HG03571 (cell line): Measurements from ENCODE around the gene KIF2A.

Experiments
- ATAC-seq: cut with Tn5 transposase; IDR thresholded peaks from one replicate; pipeline ENCODE4 v1.9.1; 2021; ENCODE audit not compliant: unreplicated experiment

KIF2A gene

DNA sequence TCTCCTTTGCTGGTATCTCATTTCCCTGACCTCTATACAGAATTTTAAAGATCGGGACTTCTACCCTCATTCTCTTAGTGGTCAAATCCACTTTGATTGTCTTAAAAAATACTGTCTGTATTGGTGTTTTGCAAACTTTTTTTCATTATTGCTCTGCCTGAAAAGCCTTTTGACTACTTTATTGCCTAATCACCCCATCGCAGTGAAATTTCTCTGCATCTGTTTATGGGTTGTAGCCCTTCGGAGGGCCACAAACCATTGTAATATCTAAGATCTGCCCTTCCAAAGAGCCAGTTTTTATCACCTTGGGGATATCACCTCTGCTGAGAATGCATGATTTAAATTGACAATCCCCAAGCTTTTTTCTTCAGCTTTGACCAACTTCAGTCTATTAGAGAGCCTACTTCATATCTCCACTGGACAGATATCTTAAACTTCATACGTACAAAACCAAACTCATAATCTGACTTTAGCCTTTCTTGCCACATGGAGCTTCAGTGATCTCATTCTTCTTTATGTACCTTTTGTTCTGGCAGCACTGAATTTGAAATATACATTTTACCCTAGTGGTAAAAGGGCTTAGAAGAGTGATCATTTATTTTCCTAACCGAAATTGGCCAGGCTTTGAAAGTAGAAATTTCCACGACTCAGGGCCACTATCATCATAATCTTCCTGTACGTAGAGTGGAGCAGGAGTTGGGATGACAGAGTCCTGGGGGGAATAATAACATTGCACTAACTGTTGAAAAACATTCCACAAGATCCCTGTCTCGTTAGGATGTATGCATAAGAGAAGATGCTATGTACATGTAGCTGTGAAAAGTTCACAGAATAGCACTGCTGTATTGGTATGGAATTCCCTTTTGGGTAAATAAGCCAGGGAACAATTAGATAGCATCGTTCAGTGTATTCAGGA is 21.4 kb downstream of the KIF2A start:
- ATAC-seq, result no peak

DNA sequence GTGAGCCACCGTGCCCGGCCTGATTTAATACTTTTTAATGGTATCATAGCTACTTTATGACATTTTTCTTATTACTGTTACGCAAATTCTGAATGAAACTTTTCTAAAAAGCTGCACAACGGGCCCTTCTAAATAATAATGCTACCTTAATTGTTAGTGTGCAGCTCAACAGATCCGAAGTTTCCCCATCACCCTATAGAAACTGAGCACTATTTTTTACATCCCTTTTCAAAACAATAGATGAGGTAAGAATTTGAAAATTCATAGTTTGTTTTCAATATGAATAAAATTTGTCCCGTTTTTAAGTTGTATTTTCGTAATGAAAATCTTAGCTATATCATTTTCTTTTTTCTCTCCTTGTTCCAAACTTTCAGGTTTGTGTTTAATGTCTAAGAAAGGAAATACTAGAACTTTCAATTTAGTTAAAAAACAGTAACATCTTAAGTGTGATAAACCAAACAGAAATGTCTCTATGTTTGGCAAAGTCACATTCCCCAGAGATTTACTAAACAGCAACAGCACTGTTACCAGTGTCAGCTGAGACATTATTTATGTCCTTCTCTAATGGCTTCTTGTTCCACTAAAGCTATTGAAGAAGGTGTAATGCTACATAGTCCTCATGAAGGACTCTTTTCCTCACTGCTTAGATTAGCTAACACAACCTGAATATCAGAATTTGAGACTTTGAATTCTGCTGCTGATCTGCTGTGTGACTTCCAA is 22.9 kb downstream of the KIF2A start:
- ATAC-seq, result no peak

DNA sequence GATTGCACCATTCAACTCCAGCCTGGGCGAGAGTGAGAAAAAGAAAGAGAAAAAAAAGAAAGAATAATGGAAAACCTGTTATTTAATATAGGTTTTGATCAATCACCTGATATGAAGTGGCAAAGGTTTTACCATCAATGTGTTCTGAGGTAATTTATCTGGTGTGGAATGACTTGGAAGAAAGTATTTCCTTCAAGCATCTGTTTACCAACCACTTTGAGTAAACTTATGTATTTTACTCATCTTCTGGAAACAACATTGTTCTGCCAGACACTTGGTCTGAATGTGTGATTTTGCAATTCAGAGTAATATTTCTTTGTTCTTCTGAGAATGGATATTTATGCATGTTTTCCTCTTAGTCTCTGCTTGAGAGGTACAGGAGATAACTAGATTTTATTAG is 24.3 kb downstream of the KIF2A start:
- ATAC-seq, result no peak

DNA sequence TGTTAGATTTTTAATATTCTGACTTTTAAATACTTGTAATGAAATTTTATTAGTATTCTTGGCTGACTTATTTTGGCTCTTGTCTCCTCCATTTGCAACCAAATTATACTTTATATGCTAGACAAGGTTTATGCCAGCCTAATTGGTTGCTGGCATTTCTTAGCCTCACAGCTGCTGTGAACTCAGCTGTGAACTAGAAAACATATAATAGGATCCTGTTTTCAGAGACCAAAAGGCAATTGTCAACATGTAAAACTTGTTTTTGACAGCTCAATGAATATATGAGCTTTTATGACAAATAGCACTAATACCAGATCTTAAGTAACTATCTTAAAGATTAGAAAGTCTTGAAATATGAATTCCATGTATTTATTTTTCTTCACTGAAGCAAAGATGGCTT is 25.9 kb downstream of the KIF2A start:
- ATAC-seq, result no peak

DNA sequence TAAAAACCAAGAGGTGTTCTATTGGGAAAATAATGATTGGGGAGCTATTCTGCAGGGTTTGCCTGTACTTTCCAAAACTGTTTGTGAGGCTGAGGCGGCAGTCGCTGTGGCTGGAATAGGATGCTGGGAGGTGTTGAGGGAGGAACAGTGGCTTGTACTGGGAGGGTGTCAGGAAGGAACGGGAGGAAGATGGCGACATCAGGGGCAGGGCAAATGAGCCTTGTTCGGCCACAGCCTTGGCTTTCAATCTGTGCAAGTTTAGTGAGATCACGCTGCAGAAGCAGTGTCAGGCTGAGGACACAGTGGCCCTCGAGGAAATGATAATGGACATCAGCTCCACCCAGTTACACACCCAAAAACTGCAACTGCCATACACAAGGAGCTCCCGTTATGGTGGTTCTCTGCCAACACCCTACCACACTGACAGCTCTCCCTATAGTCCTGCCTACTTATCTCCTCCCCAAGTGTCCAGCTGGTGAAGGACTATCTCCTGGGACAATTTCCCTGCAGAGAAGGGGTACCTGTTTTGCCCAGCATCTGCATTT is 27.3 kb downstream of the KIF2A start:
- ATAC-seq, result no peak

DNA sequence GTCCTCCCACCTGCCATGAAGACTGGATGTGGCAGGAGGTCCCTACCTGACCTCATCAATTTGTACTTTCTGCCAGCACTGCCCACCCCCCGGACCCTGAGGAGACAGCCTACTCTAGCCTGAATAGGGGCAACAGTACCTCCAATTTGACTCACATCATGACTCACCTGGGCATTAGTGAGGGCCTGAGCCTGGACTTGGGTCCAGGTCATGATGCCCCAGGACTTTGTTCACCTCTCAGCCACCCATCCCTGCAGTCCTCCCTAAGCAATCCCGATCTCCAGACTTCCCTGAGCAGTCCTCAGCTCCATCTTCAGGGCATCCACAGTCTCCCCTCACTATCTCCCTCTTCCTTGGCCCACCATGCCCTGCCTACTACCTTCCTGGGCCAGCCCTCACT is 28.1 kb downstream of the KIF2A start:
- no peak for ATAC-seq

DNA sequence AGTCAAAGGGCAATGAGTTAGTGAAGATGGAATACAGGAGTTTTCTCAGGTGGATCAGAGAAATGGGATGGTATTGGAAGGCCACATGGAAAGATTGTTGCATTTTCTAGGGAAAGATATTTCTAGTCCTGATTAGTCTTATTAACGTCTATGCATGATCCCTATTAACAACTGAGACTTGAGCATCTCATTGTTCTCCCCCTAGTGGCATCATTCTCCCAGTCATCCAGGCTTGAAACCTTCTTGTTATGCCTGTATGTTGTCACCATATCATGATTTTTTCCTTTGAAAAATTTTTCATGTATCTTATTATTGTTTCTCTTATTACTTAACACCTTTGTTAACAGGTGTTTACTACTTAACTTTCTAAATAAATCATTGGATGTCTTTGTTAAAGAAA is 34.4 kb downstream of the KIF2A start:
- ATAC-seq, result no peak

DNA sequence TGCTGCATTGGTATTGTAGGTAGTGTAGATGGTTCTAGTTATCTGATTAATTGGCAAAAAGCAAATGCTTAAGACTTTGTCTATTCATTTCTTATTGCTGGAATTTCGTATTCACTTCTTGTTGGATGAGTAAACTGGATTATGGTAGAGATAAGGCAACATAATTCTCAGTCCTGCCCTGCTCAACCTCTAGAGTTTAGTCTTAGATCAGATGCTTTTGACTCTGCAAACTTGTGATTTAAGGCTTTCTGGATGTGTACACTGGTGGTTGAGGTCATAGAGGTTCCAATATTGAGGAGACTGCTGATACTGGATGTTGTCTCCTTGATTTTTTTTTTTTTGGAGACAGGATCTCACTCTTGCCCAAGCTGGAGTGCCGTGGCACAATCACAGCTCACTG is 35.0 kb downstream of the KIF2A start:
- ATAC-seq, result no peak

DNA sequence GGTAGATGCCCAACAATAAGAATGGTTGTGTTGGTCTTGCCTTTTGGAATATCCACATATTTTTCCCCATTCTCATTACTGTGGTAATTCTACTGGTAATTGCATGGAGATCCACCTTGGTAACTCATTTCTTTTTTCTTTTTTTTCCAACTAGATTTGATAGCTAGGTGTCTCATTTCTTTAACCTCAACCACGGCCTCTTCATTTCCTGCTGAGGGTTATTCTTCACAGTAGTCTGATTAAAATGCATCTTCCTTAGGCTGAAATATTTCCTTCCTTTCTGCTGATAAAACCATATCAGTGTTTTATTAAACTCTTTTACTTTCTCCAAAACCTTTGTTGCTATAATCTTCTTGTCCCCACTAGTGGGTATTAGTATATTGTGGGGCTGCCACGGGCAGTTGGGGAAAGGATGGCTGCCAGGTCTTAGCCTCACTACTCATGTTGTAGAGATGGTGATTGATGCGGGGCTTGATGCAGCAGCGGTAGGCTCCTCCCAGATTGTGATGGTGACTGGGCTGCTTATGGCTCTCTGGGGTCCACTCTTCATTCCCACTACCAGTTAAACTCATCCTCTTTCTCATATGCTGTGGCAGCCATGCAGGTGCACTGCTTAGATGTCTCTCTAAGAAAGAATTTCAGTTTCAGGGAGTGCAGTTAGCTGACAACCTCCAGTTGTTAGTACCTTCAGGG is 35.9 kb downstream of the KIF2A start:
- ATAC-seq, result no peak

DNA sequence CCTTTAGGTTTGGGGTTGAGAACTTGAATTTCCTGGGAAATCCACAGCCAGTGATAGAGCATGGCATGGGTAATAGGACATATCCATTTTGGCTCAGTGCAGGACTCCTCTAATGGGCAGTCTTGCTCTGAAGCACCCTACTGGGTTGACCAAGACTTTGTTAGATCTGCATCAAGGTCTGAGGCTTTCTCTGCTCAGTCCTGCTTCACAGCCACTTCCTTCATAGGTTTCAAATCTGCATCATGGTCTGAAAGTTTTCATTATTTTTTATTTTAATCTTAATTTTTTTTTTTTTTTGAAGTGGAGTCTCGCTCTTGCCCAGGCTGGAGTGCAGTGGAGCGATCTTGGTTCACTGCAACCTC is 36.5 kb downstream of the KIF2A start:
- no peak for ATAC-seq

DNA sequence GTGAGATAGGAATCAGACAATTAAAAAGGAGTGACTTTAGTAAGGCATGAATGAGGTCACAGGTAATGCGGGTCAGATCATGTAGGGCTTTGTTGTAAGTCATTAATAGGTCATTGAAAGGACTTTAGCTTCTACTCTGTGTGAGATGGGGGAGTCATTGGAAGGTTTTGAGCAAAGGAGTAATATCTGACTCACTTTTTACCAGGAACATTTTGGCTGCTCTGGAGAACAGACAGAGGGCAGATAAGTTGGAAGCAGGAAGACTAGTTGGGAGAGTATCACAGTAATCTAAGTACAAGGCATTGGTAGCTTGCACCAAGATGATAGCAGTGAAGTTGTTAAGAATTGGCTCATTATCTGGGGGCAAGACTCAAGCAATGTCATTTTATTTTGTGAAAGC is 37.4 kb downstream of the KIF2A start:
- ATAC-seq, result no peak

DNA sequence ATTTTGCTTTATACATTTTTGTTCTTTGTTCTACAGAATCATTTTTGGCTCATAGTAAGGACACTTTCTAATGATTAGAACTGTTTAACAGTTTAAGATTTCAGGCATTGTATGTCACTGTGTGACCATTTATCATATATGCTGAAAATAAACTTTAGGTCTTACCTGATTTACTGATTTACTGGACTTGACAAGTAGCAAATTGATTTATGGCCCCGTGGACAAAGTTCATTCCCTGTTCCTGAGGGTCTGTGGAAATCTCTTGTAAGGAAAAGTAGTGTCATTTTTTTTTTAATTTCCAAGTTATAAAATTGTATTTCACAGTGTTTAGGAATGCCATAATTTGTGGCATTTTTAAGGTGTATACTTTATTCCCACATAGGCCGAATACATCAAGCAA is 40.7 kb downstream of the KIF2A start:
- no peak for ATAC-seq

DNA sequence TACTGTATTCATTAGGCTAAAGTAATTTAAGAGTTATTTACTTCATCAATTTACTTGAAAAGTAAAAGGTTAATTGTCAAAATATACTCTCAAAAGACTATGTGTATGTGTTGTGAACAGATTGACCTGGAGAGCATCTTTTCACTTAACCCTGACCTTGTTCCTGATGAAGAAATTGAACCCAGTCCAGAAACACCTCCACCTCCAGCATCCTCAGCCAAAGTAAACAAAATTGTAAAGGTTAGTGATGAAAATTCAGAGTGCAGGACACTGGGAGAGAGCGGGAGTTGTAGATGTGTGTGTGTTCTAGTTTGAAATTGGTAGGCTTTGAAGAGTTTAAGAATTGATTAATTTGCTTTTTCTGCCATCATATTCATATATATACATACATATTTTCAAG is 41.9 kb downstream of the KIF2A start:
- ATAC-seq, result no peak

DNA sequence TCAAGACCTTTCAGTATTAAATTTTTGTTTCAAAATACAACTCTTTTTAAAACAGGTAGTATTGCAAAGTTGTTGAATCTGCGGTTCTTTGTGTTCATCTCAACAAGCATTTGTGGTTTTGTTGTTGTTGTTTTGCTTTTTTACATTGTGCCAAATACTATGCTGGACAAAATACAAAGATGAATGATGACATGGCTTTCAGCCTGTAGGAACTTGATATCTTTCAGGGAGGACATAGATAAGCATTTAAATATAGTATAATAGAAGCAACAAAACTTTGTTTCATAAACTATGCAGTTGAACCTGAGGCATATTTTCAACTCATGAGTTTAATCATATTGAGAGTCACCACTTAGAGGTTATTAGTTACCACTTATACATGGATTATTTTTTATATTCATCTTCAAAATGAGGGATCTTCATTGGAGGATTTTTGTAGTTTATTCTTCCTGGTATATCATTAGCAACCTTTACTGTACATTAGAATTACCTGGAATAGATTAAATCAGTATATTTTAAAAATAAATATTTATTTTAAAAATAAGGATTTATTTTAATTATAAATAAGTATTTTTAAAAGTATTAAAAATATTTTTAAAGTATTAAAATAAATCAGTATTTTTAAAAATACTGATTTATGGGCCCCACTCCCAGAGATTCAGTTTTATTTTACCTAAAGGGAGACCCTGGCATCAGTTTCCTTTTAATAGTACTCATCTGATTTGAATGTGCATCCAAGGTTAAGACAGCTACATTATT is 42.9 kb downstream of the KIF2A start:
- ATAC-seq, result no peak

DNA sequence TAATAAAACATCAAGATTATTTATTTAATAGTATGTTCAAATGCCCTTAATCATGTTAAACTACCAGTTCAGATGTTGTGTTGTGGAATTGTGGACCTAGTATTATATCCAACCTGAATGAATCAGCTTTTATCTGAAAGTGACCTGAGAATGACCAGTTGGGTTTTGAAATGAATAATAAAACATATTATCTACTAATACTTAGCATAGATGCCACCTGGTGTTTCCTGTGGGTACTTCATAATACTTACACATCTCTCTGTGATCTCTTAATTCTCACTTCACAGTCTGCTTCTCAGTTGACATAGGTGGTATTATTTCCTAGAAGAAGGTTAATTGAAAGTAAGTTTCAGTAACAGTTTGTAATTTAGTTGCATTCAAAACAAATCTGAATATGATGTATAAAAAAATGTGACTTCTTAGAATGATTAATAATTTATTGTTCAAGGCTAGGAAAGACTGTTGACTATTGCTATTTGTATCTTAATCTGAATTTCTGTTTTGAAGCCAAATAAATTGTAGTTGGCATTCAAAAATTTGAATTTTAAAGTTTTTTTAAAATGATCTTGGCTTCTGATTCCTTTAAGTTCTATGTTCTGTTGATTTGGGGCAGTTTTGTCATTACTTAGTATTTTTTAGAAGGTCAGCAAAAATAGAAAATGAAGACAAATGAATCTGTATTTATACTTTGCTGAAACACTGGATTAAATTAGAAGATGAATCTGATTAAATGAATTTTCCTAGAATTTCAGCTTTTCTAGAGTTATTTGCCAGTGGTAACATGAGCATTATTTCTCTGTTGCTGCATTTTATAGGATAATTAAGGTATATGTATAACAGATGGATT is 48.2 kb downstream of the KIF2A start:
- ATAC-seq, result peak; percentile 89

DNA sequence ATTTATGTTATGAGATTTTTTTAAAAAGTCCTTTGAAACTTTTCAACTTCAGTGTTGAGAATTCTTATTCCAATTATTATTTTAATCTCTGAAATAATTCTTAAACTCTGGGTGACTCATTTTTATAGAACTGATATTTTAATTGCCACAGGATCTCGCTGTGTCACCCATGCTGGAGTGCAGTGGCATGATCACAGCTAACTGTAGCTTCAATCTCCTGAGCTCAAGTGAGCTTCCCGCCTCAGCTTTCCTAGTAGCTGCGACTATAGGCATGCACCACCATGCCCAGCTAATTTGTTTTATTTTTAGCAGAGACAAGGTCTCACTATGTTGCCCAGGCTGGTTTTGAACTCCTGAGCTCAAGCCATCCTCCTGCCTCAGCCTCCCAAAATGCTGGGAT is 56.7 kb downstream of the KIF2A start:
- no peak for ATAC-seq

DNA sequence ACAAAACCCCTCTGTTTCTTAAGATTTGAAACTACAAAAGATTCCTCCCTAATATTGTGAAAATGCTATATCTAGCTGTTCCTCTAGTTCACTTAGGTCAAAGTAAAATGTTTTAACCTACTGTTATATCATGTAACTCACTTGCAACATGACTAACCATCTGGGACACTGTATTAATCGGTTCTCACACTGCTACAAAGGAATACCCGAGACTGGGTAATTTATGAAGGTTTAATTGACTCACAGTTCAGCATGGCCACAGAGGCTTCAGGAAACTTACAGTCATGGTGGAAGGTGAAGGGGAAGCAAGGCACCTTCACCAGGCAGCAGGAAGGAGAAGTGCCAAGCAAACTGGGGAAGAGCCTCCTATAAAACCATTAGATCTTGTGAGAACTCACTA is 63.0 kb downstream of the KIF2A start:
- no peak for ATAC-seq

DNA sequence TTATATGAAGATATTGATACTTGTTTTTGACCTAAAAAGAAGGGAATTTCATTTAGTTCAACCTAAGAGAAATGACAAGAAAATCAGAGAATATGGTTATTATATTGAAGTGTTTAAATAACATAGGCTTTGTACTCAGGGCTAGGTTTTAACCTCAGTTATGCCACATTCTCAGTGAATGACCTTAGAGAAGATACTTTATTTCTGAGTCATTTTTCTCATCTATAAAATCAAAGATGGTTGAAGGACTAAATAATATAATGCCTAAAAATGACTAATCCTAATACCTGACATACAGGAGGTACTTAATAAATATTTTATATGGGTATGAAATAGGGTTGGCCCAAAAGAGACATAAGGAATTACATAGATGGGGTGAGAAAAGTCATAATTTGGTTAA is 65.4 kb downstream of the KIF2A start:
- ATAC-seq, result no peak

DNA sequence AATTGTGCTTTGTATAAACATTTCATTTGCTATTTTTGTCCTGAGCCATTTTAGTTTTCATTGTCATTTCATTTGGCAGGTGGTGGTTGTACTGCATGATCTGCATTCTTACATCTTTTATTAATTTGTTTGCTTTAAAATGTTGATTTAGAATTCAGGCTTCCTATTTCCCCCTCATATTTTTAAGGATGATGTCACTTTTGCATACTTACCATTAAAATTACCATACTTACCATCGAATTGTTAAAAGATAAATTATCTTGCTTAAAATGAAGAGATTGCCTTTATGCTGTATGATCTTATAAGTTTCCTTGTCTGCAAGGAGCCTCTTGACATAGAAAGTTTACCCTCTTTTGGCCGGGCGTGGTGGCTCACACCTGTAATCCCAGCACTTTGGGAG is 66.6 kb downstream of the KIF2A start:
- no peak for ATAC-seq

DNA sequence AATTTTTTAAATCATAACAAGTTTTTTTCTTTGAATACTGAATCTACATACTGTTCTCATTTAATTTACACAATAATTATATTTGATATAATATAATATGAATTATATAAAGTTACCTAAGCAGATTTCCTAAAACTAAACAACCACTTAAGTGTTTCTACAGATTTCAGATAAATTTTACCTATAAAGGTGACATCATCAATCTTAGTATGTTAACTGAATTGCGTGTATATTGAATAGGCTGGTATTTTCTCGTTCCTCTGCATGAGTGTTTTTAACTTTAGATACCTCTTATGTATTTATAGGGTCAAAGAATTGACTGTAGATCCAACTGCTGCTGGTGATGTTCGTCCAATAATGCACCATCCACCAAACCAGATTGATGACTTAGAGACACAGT is 67.4 kb downstream of the KIF2A start:
- no peak for ATAC-seq
